Measurements from ENCODE around the gene OR11G2.
"Not testable (repeated sequence)": the region's sequence is repeated elsewhere in the genome, so short reads cannot be mapped to it uniquely, and the experiment has no call there.

OR11G2 gene, protein sequence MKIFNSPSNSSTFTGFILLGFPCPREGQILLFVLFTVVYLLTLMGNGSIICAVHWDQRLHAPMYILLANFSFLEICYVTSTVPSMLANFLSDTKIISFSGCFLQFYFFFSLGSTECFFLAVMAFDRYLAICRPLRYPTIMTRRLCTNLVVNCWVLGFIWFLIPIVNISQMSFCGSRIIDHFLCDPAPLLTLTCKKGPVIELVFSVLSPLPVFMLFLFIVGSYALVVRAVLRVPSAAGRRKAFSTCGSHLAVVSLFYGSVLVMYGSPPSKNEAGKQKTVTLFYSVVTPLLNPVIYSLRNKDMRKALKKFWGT

DNA sequence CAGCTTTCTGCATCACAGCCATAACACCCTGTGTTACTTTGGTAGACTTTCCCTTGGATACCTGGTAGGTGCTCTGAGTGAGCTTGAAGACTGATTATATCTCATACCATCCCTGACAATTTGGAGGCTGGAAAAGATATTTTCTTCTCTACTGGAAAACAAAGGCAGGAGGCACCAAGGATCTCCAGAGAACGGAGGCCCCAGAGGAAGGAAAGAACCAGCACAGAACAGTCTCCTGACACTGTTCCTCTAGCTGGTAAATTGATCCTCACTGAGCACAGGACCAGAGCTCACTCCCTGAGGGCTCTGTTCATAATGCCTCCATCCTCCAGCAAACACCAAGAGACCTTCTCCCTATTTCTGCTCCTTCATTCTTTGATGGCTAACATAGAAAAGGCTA lies at the start of gene OR11G2:
Gene OR11G2, plus strand, starts transcription at position 301 of the 400 bp plus-strand sequence. CDS start 6,542 bp downstream, outside the sequence.
- DNase-seq, result no peak

DNA sequence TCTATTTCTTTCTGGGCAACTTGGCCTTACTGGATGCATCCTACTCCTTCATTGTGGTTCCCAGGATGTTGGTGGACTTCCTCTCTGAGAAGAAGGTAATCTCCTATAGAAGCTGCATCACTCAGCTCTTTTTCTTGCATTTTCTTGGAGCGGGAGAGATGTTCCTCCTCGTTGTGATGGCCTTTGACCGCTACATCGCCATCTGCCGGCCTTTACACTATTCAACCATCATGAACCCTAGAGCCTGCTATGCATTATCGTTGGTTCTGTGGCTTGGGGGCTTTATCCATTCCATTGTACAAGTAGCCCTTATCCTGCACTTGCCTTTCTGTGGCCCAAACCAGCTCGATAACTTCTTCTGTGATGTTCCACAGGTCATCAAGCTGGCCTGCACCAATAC lies 46.8 kb upstream of the OR11G2 start:
- no peak for DNase-seq

DNA sequence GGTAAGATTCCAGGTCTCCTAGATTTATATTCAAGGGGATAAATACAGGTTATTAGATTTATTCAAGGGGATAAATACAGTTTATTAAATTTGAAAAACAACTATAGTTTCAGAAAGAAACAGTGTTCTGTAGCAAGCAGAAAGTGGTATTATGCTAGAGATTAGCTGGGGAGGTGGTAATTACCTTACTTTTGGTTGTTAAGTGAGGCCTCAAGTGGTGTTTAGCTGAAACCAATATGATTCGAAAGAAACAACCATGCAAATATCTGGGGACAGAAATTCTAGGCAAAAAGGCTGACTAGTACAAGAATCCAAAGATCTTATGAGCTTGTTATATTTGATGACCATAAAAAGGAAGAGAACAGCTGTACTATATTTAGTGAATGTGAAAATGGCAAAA lies 45.9 kb upstream of the OR11G2 start:
- DNase-seq, result no peak

DNA sequence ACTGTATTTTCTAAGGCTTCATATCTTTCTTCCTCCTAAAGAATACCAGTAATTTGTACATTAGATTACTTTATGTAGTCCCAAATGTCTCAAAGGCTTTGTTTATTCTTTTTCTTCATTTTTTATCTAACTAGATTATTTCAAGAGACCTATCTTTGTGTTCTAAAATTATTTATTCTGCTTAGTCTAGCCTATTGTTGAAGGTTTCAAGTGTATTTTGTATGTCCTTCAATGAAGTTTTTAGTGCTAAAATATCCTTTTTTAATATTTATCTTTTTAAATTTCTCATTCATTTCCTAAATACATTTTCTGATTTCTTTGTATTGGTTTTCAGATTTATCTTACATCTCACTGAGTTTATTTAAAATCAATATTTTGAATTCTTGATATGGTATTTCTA lies 26.2 kb upstream of the OR11G2 start:
- no peak for DNase-seq

DNA sequence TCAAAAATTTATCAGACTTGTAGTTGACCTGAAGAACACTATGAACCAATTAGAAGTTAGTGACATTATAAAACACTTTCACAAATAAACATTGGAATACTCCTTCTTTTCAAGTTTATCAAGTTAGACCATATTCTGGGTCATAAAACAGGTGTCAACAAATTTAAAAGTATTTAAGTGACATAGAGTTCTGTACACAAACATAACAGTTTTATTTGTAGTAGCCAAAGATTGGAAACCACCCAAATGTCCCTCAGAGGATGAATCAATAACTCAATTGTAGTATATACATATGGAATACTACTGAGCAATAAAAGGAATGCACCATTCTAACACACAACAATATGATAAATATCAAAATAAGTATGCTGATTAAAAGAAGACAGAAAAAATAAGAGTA lies 23.6 kb upstream of the OR11G2 start:
- no peak for DNase-seq

DNA sequence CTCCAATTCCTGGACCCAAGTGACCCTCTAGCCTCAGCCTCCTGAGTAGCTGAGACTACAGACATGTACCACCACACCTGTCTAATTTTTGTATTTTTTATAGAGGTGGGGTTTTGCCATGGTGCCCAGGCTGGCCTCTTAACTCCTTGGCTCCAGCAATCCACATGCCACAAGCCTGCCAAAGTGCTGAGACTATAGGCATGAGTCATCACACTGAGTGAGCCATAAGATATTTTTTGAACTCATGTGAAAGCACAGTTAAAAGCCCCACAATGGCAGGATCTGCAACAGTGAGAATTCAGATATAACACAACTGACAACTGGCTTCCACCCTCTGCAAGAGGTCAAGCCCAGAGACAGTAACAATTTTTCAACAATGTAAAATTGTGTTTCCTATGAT lies 20.8 kb upstream of the OR11G2 start:
- not testable (repeated sequence) for DNase-seq

DNA sequence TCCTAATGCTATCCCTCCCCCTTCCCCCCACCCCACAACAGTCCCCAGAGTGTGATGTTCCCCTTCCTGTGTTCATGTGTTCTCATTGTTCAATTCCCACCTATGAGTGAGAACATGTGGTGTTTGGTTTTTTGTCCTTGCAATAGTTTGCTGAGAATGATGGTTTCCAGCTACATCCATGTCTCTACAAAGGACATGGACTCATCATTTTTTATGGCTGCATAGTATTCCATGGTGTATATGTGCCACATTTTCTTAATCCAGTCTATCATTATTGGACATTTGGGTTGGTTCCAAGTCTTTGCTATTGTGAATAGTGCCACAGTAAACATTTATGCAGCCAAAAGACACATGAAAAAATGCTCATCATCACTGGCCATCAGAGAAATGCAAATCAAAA lies 16.5 kb upstream of the OR11G2 start:
- not testable (repeated sequence) for DNase-seq

DNA sequence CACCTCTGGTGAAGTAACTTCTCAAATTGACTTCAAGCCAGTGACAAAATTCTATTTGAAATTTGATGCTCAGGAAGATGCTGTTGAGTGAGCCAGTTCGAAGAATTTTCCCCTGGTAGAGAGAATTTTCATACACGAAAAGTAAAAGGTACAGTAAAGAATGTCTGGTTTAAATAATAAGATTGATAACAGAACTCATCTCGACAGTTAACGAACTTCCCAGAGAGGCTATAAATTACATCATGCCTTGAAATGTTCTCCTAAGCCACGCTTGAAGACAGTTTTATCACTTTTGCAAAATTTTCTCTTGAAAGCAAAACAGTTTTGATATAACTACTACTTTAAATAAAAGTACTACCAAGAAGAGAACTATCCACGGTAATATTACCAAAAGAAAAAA lies 14.4 kb upstream of the OR11G2 start:
- no peak for DNase-seq

DNA sequence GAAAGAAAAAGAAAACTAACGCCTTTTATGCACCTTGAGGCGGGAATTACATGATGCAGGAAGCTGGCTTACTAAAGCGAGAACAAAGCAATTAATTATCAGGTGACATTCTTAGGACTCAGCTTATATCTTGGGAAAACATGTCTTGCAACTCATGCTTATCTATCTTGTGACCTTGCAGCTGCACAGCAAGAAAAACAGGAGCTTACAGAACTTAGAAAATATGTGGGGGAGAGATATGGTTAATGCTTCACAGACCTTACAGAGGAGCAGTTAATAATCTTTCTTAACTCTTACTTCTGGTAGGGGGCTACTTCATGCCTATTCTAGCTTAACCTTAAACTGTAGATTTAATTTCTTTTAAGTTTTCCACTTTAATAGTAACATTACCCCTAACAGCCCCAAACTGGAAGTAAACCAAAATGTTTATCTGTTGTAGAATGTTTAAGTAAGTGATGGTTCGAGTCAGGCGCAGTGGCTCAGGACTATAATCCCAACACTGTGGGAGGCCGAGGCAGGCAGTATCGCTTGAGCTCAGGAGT lies 13.2 kb upstream of the OR11G2 start:
- no peak for DNase-seq

DNA sequence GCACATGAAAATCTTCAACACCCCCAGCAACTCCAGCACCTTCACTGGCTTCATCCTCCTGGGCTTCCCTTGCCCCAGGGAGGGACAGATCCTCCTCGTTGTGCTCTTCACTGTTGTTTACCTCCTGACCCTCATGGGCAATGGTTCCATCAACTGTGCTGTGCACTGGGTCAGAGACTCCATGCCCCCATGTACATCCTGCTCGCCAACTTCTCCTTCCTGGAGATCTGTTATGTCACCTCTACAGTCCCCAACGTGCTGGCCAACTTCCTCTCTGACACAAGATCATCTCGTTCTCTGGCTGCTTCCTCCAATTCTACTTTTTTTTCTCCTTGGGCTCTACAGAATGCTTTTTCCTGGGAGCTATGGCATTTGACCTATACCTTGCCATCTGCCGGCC lies 11.5 kb upstream of the OR11G2 start:
- DNase-seq, result no peak

DNA sequence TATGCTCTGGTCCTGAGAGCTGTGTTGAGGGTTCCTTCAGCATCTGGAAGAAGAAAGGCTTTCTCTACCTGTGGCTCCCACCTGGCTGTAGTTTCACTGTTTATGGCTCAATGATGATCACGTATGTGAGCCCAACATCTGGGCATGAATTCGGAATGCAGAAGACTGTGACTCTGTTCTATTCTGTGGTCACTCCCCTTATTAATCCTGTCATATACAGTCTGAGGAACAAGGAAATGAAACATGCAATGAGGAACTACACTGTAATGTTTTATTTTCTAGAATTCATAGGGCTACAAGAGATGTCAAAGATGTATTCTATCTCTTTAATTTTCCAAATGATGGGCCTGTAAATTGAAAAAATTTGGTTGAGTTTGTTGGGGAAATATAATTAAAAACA lies 10.8 kb upstream of the OR11G2 start:
- no peak for DNase-seq

DNA sequence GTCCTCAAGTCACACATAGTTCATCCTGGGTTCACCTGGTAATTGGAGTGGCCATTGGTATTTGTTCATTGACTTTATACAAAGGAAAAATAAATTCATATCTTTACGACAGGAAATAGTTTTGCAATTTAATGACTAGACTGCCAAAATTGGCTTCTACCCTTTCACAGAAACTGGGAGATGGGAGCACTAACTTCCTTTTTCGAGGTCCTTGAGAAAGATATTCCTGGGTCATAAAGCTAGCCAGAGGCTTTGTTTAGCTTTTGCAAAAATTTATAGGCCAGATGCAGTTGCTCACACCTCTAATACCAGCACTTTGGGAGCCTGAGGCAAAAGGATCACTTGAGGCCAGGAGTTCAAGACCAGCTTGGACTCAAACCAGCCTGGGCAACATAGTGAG lies 10.2 kb upstream of the OR11G2 start:
- no peak for DNase-seq

DNA sequence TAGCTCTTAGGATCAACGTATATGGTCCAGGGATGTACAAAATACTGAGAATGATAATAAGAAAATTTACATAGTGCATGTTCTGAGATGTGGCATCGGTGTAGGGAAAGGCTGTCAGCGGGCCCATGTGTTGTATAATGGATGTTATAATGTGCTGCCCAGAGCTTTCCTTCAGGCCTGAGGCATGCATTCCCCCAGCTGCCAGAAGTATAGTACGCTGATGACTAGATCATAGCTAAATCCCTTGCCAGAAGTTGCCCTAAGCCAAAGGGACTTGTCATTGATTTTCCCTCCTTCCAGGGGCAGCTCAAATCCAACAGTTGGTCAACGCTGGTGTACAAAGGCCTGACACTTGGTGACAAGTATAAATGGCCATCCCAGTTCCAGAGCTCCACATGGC lies 6.5 kb upstream of the OR11G2 start:
- DNase-seq, result no peak

DNA sequence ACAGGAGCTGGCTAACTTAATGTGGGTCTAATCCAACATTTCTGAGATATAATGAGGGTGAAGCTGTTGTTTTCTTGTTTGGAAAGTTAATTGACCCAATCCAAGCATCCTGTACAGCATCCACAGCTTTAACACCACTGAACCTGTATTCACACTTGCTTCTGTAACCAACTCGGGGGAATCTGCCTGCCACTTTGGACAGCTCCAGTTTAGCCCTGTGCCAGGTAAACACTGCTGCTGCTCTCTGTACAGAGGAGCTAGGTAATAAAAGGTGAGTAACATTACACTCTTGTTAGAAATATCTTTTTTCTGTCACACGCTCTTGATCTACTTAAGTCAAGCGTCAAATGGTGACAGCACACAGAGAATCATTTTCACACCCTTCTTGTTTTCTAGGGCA lies 700 bp downstream of the OR11G2 start:
- no peak for DNase-seq

DNA sequence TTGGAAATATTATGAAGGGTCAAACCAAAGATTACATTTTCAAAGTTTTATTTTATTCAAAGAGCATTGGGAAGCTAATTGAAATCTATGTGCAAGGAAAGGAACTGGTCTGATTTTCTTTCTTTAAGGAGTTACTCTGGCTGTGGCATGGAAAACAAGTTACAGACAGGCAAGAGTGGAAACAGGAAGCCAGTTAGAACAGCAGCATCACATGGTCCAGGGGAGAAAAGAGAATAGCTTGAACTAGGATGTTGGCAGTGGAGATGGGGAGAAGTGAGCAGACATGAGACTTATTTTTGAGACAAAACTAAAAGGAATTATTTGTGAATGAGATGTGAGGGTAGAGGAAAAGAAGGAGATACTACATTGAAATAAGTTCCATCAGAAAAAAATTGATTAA lies 3.4 kb downstream of the OR11G2 start:
- DNase-seq, result no peak

DNA sequence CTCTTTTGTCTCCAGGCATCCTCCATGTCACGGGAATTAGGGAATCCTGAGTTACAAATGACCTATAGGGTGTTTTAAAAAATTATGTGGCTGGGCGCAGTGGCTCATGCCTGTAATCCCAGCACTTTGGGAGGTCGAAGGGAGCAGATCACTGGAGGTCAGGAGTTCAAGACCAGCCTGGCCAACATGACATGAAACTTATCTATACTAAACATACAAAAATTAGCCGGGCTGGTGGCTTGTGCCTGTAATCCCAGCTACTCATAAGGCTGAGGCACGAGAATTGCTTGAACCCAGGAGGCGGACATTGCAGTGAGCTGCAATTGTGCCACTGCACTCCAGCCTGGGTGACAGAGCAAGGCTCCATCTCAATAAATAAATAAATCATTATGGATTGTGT lies 4.5 kb downstream of the OR11G2 start:
- DNase-seq, result not testable (repeated sequence)

DNA sequence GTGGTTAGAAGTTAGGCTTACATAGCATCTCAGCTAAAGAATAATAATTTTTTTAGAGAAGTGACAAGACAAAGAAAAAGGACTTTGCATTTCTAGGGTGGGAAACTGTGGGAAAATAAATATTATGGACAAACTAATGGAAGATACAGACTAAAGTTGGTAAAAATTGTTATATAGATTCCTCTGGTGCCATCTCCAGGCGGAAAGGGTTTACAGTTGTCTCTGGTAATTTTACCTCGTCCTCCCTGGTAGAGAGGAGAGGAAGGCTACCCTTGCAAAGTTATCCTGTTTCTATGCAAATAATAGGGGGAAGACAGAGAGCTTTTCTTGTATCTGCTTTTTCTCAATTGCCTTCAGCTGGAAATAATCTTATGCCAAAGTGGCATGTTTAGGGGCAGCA lies 5.2 kb downstream of the OR11G2 start:
- no peak for DNase-seq

DNA sequence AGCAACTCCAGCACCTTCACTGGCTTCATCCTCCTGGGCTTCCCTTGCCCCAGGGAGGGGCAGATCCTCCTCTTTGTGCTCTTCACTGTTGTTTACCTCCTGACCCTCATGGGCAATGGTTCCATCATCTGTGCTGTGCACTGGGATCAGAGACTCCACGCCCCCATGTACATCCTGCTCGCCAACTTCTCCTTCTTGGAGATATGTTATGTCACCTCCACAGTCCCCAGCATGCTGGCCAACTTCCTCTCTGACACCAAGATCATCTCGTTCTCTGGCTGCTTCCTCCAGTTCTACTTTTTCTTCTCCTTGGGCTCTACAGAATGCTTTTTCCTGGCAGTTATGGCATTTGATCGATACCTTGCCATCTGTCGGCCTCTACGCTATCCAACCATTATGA lies 6.8 kb downstream of the OR11G2 start:
- DNase-seq, result no peak

DNA sequence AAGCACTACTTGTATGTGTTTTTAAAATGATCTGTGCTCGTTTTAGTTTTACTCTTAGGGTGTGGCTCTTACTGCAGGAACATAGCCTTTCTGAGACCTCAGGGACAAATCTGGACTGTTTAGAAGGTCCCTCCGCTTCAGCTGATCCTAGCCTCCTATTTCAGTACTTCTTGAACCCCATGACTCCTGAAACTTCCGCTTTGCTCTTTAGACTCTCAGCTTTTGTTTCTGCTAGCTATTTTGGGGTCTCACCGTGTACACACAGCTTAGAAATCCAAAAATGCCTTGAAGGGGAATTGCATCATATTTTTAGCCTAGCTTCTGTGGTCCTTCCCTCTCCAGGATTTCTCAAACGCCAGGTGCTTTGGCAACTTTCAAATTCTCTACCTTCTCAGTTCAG lies 8.3 kb downstream of the OR11G2 start:
- DNase-seq, result no peak

DNA sequence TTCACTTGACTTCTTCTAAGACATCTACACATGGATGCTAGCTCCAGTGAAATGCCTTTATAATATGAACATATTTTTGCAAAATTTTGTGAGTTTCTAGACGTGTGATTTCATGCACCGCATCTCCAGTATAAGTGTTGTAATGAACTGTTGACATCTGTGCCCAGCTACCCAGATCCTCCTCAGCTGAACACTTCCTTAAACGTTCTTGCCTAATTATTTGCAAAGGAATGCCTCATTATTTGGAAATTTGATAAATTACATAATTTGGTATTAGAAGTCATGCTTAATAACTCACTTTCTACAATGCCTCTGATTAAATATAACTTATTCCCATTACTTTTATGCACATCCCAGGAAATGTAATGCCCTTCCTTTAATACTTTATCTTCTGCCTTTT lies 14.0 kb downstream of the OR11G2 start:
- no peak for DNase-seq

DNA sequence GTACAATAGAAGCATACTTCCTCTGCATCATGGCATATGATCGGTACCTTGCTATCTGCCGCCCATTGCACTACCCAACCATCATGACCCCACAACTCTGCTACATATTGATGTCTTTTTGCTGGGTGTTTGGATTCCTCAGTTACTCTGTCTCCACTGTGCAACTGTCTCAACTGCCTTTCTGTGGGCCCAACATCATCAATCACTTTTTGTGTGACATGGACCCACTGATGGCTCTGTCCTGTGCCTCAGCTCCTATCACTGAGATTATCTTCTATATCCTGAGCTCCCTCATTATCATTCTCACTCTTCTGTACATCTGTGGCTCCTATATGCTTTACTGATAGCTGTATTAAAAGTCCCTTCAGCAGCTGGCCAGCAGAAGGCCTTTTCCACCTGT lies 18.9 kb downstream of the OR11G2 start:
- no peak for DNase-seq

DNA sequence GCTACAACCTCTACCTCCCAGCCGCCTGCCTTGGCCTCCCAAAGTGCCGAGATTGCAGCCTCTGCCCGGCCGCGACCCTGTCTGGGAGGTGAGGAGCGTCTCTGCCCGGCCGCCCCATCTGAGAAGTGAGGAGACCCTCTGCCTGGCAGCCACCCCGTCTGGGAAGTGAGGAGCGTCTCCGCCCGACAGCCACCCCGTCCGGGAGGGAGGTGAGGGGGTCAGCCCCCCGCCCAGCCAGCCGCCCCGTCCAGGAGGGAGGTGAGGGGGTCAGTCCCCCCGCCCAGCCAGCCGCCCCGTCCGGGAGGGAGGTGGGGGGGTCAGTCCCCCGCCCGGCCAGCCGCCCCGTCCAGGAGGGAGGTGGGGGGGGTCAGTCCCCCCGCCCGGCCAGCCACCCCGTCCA lies 21.7 kb downstream of the OR11G2 start:
- not testable (repeated sequence) for DNase-seq

DNA sequence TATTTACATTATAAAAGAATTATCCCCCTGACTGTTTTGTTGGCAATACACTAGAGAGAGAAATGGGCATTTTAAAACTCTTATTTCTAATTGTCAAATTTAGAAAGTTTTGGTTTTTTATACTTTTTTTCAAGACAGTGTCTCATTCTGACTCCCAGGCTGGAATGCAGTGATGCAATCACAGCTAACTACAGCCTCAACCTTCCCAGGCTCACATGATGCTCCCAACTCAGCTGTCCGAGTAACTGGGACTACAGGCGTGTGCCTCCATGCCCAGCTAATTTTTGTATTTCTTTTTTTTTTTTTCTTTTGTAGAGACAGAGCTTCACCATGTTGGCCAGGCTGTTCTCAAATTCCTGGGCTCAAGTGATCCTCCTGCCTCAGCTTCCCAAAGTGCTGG lies 24.5 kb downstream of the OR11G2 start:
- DNase-seq, result no peak

DNA sequence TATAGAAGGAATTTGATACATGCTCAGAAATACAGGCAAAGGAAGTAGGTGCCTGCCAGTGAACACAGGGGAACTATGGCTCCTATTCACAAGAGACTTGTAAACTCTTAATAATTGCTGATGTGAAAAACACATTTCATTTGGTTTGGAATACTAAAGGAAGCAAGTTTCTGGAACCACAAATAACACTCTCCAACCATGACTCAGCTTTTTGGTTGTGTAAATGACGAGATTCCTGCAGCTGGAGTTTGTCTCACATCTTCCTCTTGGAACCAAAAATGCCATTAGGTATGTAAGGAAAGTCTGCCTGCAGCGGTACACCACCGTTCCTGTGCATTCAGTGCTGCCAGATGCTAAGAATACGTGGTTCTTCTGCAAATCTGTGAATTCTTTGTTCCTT lies 28.3 kb downstream of the OR11G2 start:
- no peak for DNase-seq

DNA sequence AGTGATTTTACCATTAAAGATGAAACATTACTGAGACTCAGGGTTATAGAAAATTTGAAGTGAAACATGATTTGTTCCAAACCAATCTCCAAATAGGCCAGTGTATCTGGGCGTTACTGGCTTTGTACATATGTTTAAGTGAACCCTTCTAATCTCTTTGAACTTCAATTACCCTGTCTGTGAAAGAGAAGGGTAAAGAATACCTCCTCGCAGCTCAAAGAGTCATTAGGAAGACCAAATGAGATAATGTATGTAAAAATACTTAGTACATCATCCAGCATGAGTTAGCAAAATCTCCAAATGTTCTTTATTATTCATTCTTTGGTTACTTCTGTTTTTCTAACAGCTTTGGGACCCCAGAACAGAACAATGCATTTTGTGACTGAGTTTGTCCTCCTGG lies 32.7 kb downstream of the OR11G2 start, which contains the start of gene OR11H6:
Gene OR11H6, plus strand, starts transcription at position 301 of the 400 bp plus-strand sequence. Its CDS starts 0 bp downstream, at position 301.
- DNase-seq, result no peak
